NCI-H510A treated with DMSO at 0.1 percent for 48 hours (cell line): ENCODE results near the gene GALNT14.
"Not testable (repeated sequence)": the region's sequence is repeated elsewhere in the genome, so short reads cannot be mapped to it uniquely, and the experiment has no call there.

Experiments used
- DNase-seq: peaks from one replicate; lab custom pipeline; 2025; lab: John Stamatoyannopoulos, UW

GALNT14 gene

DNA sequence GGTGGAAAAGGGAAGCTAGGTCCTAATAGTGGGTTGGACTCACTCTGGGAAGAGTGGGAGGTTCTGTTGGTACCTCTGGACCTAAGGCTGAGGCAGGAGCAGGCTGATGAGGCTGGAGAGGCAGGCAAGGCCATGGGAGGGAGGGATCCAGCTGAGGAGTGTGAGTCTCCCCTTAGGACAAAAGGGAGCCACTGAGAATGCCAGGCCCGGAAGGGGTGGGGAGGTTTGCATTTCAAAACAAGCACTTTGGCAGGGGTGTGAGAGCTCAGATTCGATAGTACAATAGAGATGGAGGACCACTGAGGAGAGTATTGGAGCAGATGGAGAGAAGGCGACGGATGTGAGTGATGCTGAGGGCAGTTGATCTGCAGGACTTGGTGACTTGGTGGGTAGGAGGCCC is 198.9 kb downstream of the GALNT14 start:
- no peak for DNase-seq

DNA sequence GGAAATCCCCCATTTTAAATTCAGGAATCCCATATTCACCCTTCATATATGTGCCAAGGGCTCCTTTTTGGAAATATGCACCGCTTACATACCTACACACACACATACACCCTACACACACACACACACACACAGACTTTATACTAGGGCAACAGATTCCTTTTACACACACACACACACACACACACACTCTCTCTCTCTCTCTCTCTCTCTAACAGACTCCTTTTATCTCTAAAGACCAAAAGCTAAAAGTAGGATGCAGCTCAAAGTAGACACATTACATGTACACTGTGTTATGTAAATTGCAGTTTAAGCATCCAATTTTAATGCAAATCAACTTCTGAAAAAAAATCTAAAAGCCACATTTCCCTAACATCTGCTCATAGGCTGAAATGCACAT is 200.0 kb downstream of the GALNT14 start:
- no peak for DNase-seq

DNA sequence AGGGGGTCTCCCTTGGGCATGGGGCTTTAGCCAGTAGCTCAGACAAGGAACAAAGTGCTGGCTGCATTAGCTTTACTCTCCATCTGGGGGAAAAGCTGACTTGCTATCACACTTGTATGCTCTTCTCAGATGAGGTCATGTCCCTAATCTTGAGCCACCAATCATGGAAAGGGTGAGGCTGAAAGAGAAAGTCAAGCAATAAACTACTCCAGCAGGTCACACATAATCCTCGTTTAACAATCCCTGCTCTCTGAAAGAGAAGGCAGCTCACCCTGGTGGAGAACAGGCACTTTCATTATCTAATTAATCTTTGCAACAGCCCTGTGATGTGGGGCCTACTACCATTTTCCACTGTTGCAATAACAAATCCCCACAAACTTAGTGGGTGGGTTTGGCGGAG is 201.3 kb downstream of the GALNT14 start:
- DNase-seq = no peak

DNA sequence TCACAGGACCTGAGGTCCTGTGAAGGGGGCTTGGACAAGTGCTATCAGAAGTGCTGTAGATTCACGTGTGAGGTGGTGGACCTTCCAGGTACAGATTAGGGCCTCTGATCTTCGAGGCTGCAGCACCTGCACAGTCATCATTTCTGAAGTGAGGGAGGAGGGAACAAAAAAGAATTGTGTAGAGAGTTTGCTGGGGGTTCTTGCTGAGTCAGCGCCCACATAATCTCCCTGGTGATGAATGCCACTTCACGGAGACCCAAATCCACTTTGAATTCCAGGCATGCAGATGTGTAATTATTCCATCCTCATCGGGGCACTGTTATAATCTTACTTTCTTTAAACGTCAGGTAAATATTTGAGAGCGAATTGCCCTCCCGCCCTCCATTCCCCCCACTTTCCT is 202.4 kb downstream of the GALNT14 start:
- no peak for DNase-seq

DNA sequence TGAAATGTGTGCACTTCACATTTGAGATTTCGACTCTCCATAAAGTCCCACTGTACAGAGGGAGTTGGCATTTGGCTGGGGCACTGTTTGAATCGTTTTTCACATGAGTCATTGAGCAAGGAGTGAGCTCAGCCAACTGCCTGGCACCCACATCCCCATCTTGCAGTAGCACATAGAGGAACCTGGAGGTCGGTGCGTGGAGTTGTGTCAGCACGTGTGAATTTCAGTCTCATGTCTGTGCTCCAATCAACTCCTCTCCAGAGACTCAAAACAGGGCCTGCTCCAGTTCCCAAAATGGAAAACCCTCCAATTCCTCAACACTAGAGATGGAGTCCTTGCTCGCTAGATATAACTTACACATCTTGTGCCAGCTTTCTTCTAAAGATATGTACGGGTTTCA is 204.2 kb downstream of the GALNT14 start:
- no peak for DNase-seq

DNA sequence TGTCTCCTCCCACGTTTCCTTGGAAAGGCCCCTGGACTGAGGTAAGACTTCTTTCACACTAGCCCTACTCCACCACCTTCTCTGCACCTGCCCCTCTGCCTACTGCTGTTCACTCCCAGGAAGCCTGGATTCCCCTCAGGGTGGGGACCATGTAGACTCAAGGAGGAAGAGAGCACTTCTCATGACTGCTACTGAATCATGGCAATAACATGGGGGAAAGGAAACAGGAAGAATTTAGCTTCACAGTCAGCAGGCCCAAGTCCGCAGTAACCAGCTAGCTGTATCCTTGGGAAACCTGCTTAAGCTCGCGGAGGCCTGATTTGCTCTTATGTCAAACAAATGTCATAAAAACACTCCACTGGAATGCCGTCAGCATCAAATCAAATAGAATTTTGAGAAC is 204.7 kb downstream of the GALNT14 start:
- no peak for DNase-seq

DNA sequence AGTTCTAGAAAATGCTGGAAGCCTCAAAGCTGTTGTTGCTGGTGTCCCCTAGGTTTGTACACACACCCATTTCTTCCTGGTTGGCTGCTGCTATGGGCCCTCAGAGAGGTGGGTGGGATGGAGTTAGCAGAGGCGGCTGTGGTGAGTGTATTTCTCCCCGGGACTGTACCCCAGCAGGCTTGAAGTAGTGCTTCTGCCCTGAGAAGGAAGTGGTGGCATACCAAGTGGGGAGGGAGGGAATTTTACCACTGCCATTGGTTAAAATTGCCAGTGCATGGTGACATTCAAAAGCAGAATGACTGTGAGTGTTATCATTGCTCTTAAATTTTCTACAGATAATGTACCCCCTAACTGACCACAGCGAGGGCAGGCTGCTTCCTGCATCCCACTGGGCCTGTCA is 205.4 kb downstream of the GALNT14 start:
- no peak for DNase-seq

DNA sequence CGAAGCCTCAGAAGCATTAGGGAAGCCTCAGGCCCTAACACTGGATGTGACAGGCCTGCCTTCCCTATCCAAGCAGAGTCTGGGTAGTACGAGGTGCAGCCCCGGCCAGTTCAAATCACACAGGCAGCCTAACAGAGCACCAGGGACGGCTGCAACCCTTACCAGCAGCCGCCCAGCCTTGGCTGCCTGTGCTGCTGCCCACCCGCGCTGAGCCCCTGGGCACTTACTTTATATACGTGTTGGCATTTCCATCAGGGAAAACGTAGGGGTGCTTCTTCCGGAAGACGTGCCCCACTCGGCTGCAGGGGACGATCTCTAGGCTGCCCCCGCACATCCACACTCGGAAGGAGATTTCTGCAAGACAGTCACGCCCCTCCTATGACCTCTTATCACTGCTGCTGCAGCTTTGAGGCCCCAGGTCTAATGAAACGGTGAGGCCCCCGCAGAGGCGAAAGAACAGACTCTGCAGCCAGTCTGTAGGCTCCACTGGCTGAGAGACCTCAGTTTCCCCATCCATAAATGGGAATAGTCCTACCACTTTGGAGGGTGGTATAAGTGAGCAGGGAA is 206.3 kb downstream of the GALNT14 start:
- DNase-seq = no peak

DNA sequence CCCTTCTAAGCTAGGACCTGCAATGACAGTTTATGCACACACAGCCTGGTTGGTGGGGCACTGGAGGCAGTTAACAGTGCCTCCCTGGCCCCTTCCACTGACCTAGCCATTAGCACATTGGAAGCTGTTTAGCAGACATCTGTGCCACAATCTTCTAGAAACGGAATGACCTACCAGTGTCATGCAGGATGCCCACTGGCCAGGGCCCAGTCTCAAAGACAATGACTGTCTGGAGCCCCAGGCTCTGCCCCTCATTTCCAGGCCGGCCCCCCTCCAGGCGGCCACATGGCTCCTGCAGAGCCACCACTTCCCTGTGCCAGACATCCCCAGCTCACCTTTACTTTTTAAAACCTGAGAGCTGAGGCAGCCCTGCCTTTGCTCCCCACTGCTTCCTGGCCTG is 207.5 kb downstream of the GALNT14 start:
- DNase-seq = no peak

DNA sequence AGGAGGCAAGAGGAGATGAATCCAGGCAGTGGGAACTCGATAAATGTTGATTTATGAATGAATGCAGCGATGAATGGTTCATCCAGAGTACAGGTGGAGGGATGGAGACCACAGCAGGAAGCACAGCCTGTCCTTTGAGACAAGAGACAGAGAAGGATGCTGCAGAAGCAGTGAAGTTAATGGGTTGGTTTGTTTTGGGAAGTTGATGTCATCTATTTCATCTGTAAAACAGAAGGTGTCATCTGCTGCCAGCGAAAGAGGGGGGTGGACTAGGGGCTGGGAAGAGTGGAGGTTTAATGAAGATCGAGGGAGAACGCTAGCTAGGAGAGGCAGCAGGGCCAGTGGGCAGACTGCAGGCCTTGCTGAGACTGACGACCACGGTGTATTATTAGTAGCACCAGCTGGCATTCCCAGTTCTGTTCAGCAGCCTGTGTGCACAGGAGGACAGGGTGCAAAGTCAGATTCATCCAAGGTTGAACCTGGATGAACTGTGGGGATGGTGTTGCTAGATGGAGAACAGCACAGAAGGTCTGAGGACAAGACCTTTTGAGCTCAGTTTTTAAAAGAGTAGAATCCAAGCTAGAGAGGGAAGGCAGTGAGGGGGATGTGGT is 210.7 kb downstream of the GALNT14 start:
- DNase-seq = no peak

DNA sequence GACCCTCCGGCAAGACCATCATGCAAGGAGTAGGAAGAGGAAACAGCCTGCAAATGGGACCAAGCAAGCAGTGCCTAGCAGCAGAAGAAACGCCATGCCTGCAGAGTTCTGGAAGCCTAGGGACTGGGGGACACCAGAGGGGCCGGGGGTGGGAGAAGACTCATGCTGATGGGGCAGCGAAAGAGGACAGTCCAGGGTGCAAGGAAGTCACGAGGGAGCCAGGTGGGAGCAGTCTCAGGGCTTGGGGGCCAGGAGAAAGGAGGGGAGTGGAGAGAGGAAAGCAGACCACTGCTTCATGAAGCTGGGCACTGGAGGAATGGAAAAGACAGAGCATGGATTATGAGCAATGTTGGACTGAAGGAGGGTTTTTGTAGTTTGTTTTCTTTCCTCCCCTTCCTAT is 211.6 kb downstream of the GALNT14 start:
- DNase-seq = no peak

DNA sequence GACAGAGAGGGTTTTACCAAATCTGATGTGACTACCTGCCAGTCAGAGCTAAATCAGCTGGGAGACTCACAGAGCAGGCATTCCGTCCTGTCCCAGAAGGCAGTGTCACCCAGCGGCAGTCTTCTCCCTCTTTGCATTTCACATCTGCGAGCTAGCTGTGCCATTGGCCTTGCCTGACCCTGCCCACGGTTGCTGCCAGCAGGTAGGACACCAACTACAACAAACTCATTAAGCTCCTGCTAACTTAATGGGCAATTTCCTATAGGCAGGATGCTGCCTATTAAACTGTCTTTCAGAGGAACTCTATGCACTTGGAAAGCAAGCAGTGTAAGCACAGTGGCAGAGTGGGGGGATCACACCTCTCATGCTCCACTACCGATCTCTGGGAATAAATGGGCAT is 214.6 kb downstream of the GALNT14 start:
- DNase-seq = no peak

DNA sequence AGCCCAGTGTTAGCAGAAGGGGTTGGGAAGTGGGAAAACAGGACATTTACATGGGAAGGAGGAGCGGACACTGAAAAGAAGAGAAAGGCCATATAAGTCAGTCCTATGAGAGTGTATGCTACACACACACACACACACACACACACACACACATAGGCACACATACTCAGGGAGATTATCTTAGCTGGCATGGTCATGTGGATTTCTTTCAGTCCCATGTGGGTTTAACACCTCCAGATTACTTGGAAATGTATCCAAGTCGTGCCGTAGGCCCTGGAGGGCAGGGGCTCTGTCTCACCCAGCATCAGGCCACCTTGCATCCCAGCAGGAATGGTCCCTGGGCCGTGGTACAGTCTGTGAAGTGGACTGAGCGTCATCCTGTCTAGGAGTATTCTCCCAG is 217.7 kb downstream of the GALNT14 start:
- DNase-seq = no peak

DNA sequence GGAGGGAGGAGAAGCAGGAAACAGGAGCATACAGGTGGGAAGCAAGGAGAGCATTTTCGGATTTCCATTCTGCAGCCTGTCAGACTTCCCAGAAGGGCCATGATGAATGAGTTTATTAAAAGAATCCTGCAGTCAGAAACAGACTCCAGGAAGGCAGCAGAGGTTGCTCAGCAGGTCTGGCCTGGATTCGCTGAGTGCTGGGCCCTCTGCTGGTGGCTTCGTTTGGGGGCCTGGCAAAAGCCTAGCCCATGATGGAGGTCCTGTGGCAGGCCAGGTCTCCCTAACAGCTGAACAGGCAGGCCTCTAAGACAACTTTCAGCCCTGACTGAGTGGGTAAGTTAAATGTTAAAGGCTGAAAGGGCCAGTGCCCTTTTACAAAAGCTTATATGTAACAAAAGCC is 222.8 kb downstream of the GALNT14 start:
- DNase-seq = peak; percentile 18

DNA sequence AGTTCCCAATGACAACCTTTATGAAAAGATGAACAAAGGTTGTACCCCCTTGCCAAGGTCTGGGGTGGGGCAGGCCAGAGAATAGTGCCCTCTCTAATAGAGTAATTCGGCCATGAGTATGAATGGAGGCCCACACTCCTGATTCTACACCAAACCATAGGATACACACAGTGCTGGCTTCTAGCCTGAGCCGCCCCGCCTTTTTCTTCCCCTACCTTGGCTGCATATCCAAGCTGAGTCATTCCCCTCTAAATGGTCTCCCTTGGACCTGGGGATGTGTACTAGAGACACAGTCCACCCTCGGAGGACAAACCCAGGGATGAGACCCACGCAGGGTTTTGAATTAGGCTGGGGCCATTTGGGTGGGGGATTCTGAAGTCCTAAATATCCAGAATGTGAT is 223.8 kb downstream of the GALNT14 start:
- DNase-seq = no peak

DNA sequence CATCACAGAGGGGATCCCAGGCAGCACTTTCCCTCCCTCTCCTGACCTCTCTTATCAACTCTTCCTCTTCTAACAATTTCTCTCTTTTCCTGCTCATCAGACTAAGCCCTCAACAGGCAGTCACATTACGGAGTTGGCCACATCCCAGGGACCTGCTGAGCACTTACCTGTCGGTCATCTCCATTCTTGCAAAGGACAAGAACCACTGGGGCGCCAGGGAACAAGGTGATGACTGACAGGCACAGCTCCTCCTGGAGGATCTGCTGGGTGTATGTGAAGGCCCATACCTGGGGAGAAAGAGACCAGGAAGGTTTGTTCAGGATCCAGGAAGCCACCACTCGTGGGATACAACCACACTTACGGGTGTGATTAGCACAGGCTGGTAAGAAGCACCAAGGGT is 226.2 kb downstream of the GALNT14 start:
- no peak for DNase-seq

DNA sequence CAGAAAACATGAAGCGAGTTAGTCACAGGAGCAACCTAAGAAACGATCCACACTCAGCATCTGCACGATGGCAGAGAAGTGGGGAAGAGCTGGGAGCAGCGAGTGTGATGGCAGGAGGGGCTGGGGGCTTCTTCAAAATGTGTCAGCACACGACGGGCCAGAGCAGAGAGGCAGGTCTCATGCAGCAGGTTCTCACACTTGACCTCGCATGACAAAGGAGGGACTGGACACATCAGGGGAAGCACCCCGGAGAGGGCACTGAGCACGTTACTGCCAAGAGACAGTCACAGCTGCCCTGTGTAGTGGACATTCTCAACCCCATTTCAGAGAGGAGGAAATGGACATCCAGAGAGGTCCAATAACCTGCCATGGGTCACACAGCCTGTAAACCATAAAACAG is 226.9 kb downstream of the GALNT14 start:
- DNase-seq = no peak

DNA sequence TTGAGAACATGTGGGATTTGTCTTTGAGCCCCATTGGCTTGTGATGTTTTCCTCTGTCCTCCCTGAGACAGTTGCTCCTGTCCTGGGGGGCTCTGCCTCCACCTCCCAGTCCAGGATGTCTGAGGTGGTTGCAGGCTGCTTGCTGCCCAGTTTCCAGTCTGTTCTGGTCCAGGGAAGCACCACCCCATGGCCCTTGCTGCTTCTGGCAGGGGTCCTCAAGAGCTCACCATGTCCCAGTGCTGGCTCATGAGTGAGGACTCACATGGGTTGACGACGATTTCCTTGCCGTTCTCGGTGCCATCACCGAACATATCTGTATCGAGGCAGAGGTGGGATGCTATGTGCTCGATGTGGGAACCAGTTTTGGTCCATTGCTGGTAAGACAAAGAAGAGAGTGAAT is 227.6 kb downstream of the GALNT14 start:
- no peak for DNase-seq

DNA sequence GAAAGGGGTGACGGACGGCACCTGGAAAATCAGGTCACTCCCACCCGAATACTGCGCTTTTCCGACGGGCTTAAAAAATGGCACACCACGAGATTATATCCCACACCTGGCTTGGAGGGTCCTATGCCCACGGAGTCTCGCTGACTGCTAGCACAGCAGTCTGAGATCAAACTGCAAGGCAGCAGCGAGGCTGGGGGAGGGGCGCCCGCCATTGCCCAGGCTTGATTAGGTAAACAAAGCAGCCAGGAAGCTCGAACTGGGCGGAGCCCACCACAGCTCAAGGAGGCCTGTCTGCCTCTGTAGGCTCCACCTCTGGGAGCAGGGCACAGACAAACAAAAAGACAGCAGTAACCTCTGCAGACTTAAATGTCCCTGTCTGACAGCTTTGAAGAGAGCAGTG is 233.8 kb downstream of the GALNT14 start:
- DNase-seq = not testable (repeated sequence)

DNA sequence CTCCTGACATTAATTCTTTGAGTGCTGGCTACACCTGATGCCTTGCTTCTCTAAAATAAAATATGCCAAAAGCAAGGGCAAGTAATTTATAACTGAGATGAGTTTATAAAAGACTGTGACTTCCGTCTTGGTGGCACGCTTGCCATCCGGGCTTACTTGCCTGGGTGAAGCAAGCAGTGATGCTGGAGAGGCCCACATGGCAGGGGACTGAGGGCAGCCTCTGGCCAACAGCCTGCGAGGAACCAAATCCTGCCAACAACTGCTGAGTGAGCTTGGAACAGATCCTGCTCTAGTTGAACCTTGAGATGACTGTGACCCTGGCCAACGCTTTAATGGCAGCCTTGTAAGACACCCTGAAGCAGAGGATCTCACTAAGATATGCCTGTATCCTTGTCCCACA is 234.9 kb downstream of the GALNT14 start:
- DNase-seq = no peak

DNA sequence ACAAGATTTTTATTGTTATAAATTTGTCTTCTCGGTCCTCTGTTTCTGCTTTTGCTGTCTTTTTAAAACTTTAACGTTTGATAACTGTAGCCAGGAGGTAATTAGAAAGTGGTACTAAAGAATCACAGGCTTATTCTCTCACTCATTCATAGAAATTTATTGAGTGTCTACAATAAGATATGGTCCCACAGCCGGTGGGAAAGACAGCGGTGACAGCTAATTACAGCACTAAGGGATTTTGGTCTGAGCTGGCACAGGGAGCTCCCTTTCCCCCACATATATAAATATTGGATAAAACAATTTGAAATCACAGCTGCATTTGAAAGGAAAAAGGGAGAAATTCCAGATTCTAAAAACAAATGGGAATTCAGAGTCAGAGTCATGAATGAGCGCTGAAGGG is 237.9 kb downstream of the GALNT14 start:
- no peak for DNase-seq

DNA sequence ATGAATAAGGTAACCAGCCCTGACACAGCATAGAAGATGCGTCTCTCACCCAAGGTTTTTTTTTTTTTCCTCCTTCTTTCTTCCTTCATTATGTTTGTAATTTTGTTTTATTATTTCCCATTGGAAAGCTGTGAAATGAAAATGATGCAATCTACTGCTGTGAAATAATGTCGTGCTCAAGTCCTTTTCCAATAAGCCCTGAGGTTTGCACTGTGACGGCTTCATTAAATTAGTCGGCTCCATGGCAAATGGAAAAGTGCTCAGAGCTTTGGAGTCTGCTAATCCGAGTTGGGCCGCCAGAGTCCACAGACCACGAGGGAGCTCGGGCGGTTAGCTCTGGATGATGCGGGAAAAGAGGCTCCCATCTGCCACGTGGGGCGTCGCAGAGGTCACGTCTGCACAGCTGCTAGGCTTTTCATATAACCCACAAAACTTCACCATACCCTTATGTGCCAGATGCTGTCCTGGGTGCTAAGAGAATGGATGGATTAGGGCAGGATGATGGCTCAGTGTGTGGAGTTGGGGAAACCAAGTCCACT is 238.7 kb downstream of the GALNT14 start:
- no peak for DNase-seq

DNA sequence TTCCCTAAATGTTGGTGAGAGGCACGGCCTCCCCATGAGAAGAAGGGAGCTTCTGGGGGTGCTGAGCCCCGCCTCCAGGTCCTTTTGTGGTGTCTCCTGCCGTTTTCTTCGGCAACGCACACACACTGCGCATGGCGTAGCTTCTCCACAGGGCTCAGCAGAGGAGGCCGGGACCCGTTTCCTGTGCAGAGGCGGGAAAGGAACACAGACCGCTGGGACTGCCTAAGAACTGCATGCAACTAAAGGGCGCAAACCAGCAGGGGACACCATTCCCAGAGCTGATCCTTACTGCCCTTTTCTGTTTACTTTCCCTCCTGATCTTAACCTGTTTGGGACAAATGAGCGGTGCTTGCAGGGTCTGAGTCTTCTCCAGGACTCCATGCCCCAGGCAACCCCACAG is 240.7 kb downstream of the GALNT14 start:
- no peak for DNase-seq

DNA sequence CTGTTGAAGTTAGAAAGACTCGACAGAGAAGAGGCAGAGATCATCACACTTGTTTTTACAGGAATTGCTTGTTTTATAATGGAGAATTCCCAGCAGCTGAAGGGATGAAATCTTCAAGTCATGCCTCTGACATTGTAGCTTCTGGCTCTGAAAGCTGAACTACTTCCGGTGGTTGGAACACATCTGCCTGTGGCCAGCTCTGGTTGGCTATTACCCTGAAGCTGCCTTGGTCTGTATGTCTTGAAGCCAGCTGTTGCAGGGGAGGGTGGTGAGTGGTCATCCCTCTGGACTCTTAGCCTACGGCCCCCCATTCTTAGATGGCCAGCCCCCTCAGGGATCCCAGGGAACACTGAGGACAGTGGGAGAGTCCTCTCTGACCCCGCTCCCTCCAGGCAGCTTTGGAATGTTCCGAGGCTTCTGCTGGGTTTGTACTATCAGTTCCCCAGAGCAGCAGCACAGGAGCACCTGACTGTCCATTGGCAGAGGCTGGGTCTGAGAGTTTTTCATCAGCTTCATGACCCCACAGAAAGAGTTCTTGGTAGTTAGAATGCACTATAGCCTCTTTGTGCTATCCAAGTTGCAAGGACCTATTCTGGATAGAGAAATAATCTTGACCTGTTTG is 243.6 kb downstream of the GALNT14 start:
- no peak for DNase-seq
